Stimulated activated CD4-positive, alpha-beta T cell treated with anti-CD3 and anti-CD28 coated beads, Interleukin-1b, Interleukin-23, amount 100 ng/mL, for 4 hours (primary cell): ENCODE results near the gene TGM1.

Experiments used
- DNase-seq, 2 donors: peaks; one replicate each; pipeline ENCODE4 v3.0.0-alpha.2; 2020; ENCODE audit warnings: low read depth in 2 of 2

TGM1 gene

GRCh38 chr14:24292118-24292807 lies 29.3 kb upstream of the TGM1 start:
- no peak for DNase-seq

GRCh38 chr14:24291446-24292117 lies 28.6 kb upstream of the TGM1 start:
- no peak for DNase-seq

GRCh38 chr14:24290746-24291145 lies 27.8 kb upstream of the TGM1 start:
- no peak for DNase-seq

- peak in 1 of 2 donors; percentile 21 for DNase-seq
Measured at GRCh38 chr14:24289649-24290280, 26.8 kb upstream of the TGM1 start.

- no peak for DNase-seq
Measured at GRCh38 chr14:24286996-24287395, 24.0 kb upstream of the TGM1 start.

DNA sequence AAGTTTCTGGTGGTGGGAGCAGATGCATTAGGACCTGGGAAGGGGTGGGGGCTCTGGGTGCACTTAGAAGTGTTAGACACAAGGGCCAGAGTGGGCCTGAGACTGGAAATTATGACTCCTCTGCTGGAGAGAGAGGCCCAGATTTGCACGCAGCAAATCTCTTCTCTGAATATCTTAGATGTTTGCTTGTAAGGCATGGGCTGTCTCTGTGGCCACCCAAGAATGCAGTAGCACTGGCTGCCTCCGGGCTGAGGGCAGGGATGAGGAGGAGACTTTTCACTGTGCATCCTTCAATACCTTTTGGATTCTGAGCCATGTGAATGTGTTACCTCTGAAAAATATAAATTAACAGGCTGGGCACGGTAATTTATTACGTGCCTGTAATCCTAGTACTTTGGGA lies 22.4 kb upstream of the TGM1 start:
- no peak for DNase-seq

GRCh38 chr14:24284501-24285035 lies 21.6 kb upstream of the TGM1 start:
- DNase-seq = no peak

DNA sequence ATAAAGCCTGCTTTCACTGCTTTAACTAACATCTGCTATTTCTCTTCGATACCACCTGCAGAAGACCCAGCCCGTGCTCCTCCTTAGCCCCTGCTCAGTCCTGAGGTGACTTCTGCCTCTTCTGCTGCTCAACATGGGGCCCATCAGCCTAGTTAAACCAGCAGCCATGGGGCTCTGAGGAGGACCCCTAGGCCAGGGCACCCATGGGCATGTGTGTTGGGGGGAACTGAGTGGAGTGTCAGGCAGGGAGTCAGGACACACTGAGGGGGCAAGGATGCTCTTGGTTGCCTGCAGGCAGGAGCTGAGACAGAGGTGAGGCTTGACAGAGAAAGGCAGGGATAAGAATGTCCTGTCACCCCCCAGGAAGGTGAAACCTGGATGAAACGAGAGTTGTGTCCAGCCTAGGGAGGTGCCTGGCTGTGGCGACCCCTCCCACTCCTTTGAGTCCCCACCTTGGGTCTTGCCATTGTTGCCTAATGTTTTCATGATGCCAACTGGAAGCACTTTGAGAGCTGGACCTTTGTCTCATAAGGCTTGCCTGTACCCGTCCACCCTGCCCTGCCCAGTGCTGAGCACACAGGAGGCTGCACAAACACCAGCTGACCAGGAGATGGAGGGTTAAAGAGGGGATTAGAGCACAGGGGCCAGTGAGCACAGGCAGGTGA lies 21.0 kb upstream of the TGM1 start:
- no peak for DNase-seq

DNA sequence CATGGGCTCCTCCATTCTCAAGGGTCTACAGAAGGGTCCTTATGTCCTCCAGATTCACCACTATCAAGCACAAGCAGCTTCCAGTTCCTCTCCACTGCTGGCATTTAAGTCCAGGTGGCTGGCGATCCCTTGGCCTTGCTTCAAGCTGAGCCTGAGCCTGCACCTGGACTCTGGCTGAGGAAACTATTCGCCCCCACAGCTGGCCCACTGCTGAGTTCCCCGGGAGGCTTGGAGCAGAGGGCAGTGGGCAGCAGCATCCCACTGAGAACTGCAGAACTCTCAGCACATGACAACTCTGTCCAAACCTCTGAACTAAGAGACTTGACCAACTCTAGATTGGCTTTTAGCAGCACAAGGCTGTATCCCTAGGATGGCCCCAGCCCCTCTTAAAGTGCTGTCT lies 19.8 kb upstream of the TGM1 start:
- no peak for DNase-seq

- no peak for DNase-seq
Measured at GRCh38 chr14:24281636-24282035, 18.7 kb upstream of the TGM1 start.

DNA sequence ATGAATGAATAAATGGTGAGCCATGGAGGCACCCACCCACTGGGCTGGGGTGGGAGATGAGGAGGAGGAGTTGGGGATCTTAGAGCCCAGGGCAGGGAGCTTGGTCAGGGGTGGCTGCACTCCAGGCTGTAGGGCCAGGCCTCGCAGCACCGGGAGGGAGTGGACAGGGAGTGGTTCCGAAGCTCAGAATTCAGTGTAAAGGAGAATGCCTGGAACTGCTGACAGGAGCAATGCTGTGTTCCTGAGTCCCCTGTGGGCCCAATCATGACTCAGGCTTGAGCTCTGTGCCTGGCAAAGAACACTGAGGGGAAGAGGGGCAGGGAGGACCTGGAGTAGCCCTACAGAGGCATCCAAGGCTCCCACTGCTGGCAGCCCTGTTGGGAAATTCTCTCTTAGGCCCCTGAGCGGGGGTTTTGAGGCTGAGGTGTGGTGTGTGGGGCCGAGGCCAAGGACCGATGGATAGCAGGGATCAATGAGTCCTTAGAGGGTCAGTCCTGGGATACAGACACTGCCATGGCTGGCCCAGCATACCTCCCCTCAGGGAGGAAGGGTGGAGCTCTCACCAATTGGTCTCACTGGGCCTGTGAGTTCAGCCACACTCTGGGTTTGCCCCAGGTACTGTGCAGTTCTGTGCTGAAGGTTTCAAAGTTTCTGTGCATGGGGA lies 18.0 kb upstream of the TGM1 start:
- no peak for DNase-seq

- DNase-seq = peak in 1 of 2 donors; percentile 43
Measured at GRCh38 chr14:24279301-24280186, 16.6 kb upstream of the TGM1 start.

GRCh38 chr14:24278424-24278823 lies 15.4 kb upstream of the TGM1 start:
- DNase-seq = no peak

GRCh38 chr14:24277606-24278321 lies 14.8 kb upstream of the TGM1 start:
- DNase-seq = no peak

- DNase-seq = no peak
Measured at GRCh38 chr14:24277071-24277470, 14.1 kb upstream of the TGM1 start.

- DNase-seq = peak; percentile 27 to 48
Measured at GRCh38 chr14:24274101-24274543, 11.1 kb upstream of the TGM1 start.

DNA sequence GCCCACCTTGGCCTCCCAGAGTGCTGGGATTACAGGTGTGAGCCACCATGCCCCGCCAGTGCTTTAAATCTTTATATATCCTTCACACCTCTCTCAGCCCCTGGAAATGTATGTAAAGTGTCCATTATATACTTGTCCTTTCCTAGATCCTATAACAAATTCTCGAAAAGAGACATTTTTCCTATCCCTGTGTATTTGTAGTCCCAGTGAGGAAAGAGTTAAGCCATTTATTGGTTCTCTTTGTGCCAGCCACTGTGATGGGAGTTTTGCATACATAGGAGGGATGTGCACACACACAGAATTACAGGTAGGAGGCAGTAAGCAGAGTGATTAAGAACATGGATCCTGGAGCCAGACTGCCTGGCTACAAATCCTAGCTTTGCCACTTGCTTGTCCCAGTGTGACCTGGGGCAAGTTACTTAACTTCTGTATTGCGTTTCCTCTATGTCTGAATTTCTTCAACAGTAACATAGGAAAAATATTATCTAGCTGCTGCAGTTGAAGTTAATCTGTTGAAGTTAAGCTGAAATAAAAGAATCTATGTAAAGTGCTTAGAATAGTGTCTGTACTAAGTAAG lies 10.5 kb upstream of the TGM1 start:
- DNase-seq = no peak

DNA sequence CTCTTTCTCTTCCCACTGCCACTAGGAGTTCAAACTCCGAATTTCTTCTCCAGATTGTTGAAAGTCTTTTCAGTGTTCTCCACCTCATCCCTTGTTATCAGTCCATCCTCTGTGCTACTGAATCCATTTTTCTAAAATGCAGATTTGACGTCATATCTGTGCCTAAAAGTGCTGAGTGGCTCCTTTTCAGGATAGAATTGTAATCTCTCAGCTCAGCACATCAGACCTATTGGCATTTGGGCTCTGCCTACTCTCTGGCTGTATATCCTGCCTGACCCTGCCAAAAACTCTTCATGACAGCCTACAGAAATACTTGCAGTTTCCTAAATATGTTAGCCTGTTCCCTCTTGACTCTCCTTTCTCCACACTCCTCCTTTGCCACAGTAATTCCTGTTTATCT lies 9.5 kb upstream of the TGM1 start:
- DNase-seq = no peak

DNA sequence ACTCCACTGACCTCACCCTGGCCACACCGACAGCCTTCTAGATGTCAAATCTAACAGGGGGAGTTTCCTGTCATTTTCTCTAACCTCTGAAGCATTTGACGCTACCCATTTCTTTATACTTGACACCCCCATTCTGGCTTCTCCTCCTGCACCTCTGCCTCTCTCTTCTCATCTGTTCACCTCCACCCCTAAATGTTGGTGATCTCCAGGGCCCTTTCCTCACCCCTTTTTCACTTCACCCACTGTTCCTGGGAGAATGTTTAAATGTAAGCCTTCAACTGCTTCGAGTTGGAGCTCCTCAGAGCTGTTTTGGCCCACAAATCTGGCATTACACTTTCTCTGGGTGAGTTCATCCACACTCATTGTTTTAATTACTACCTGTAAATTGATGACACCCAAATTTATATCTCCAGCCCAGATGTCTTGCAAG lies 8.9 kb upstream of the TGM1 start:
- no peak for DNase-seq
